ENCODE measurements around the gene NAIF1.

Gene NAIF1

GRCh38 chr9:128109050-128109709 lies 42.1 kb upstream of the NAIF1 start:
- no peak for TF ChIP-seq CTCF (IDR thresholded peaks at IDR 0.05; ENCODE audit: low read length, missing control alignments)
- H3K4me3 ChIP-seq (replicated peaks; ENCODE audit: low read depth, low read length) = no peak overlapping the region
- no peak for DNase-seq (ENCODE audit: low read depth)

GRCh38 chr9:128108269-128109049 lies 41.3 kb upstream of the NAIF1 start:
- DNase-seq (ENCODE audit: low read depth) = no peak
- no peak for TF ChIP-seq CTCF (IDR thresholded peaks at IDR 0.05; ENCODE audit: low read length, missing control alignments)
- H3K4me3 ChIP-seq (replicated peaks; ENCODE audit: low read depth, low read length) = no peak overlapping the region

GRCh38 chr9:128107468-128108268 lies 40.5 kb upstream of the NAIF1 start:
- DNase-seq (ENCODE audit: low read depth) = no peak
- no peak for TF ChIP-seq CTCF (IDR thresholded peaks at IDR 0.05; ENCODE audit: low read length, missing control alignments)
- no peak overlapping the region for H3K4me3 ChIP-seq (replicated peaks; ENCODE audit: low read depth, low read length)

GRCh38 chr9:128106940-128107467 lies 39.9 kb upstream of the NAIF1 start:
- H3K4me3 ChIP-seq (replicated peaks; ENCODE audit: low read depth, low read length) = no peak overlapping the region
- no peak for DNase-seq (ENCODE audit: low read depth)
- no peak for TF ChIP-seq CTCF (IDR thresholded peaks at IDR 0.05; ENCODE audit: low read length, missing control alignments)

GRCh38 chr9:128106181-128106939 lies 39.2 kb upstream of the NAIF1 start:
- H3K4me3 ChIP-seq (replicated peaks; ENCODE audit: low read depth, low read length) = no peak overlapping the region
- no peak for DNase-seq (ENCODE audit: low read depth)
- no peak for TF ChIP-seq CTCF (IDR thresholded peaks at IDR 0.05; ENCODE audit: low read length, missing control alignments)

GRCh38 chr9:128105538-128106175 lies 38.5 kb upstream of the NAIF1 start:
- no peak for TF ChIP-seq CTCF (IDR thresholded peaks at IDR 0.05; ENCODE audit: low read length, missing control alignments)
- no peak for DNase-seq (ENCODE audit: low read depth)
- no peak overlapping the region for H3K4me3 ChIP-seq (replicated peaks; ENCODE audit: low read depth, low read length)

All from fibroblast of pulmonary artery (primary cell).